HG03025 (cell line): ENCODE measurements around the gene XAB2.
"Not testable (repeated sequence)": the region's sequence is repeated elsewhere in the genome, so short reads cannot be mapped to it uniquely, and the experiment has no call there.

Experiments used
- ATAC-seq: cut with Tn5 transposase; IDR thresholded peaks from one replicate; pipeline ENCODE4 v1.9.1; 2021; ENCODE audit warnings: mild to moderate bottlenecking, moderate library complexity; ENCODE audit not compliant: unreplicated experiment, low FRiP score

The XAB2 gene

GRCh38 chr19:7650148-7650547 lies 20.8 kb upstream of the XAB2 start:
- ATAC-seq, result no peak

- ATAC-seq, result no peak
Measured at GRCh38 chr19:7648265-7649014, 19.1 kb upstream of the XAB2 start.

- no peak for ATAC-seq
Measured at GRCh38 chr19:7647156-7647555, 17.8 kb upstream of the XAB2 start.

GRCh38 chr19:7646426-7646700 lies 17.0 kb upstream of the XAB2 start:
- no peak for ATAC-seq

- no peak for ATAC-seq
Measured at GRCh38 chr19:7645656-7646425, 16.5 kb upstream of the XAB2 start.

- ATAC-seq, result no peak
Measured at GRCh38 chr19:7645163-7645562, 15.8 kb upstream of the XAB2 start.

GRCh38 chr19:7644550-7644877 lies 15.2 kb upstream of the XAB2 start:
- no peak for ATAC-seq

GRCh38 chr19:7643629-7644549 lies 14.5 kb upstream of the XAB2 start:
- ATAC-seq, result not testable (repeated sequence)

- no peak for ATAC-seq
Measured at GRCh38 chr19:7643031-7643415, 13.7 kb upstream of the XAB2 start.

GRCh38 chr19:7642295-7643030 lies 13.1 kb upstream of the XAB2 start:
- no peak for ATAC-seq

GRCh38 chr19:7641290-7642276 lies 12.2 kb upstream of the XAB2 start:
- no peak for ATAC-seq

- ATAC-seq, result no peak
Measured at GRCh38 chr19:7640803-7641202, 11.5 kb upstream of the XAB2 start.

GRCh38 chr19:7639863-7640348 lies 10.6 kb upstream of the XAB2 start:
- ATAC-seq, result no peak

- ATAC-seq, result no peak
Measured at GRCh38 chr19:7638802-7639465, 9.6 kb upstream of the XAB2 start.

- no peak for ATAC-seq
Measured at GRCh38 chr19:7637374-7638256, 8.3 kb upstream of the XAB2 start.

GRCh38 chr19:7636691-7637373 lies 7.5 kb upstream of the XAB2 start, which contains the start of gene STXBP2:
Gene STXBP2 (plus strand): TSS chr19:7637110. CDS start chr19:7637150, 40 bp downstream.
- no peak for ATAC-seq

- no peak for ATAC-seq
Measured at GRCh38 chr19:7636317-7636690, 7.0 kb upstream of the XAB2 start.
